HepG2 (cell line): Measurements from ENCODE around the gene NDUFAF3. TPM values are rescaled to one million over a fixed set of nuclear protein-coding genes. Genes with fewer than 3 reads are reported as not detected.

Source experiments
- CERS6 ChIP-seq: sonication (generic); formaldehyde crosslinking; IDR thresholded peaks from 2 replicates; pipeline ENCODE4 v1.5.0; 2020; ENCODE audit warnings: missing genetic modification reagents
- DPF2 ChIP-seq: sonication (generic); formaldehyde crosslinking; IDR thresholded peaks from 2 replicates; pipeline ENCODE4 v1.4.0; 2020; ENCODE audit warnings: mild to moderate bottlenecking, low read depth, missing genetic modification reagents, borderline replicate concordance
- KLF9 ChIP-seq: IDR thresholded peaks from 2 replicates; pipeline ENCODE4 v1.6.1; 2016; ENCODE audit warnings: low read depth
- MEIS2 ChIP-seq: sonication (generic); formaldehyde crosslinking; IDR thresholded peaks from 2 replicates; pipeline ENCODE4 v1.9.0; 2021; ENCODE audit warnings: mild to moderate bottlenecking, missing genetic modification reagents
- MYC ChIP-seq: sonication (generic); formaldehyde crosslinking; IDR thresholded peaks from 2 replicates; pipeline ENCODE4 v1.9.0; 2021; ENCODE audit warnings: missing genetic modification reagents, borderline replicate concordance
- NCOA1 ChIP-seq: sonication (generic); formaldehyde crosslinking; IDR thresholded peaks from 2 replicates; pipeline ENCODE4 v1.9.0; 2021; ENCODE audit warnings: missing genetic modification reagents
- PAWR ChIP-seq: sonication (generic); formaldehyde crosslinking; IDR thresholded peaks from 2 replicates; pipeline ENCODE4 v1.4.0; 2020; ENCODE audit warnings: missing genetic modification reagents, mild to moderate bottlenecking, borderline replicate concordance
- SP2 ChIP-seq: sonication (generic); formaldehyde crosslinking; IDR thresholded peaks from 2 replicates; pipeline ENCODE4 v1.5.1; 2020; ENCODE audit warnings: mild to moderate bottlenecking, missing genetic modification reagents
- TBX2 ChIP-seq: sonication (generic); formaldehyde crosslinking; IDR thresholded peaks from 2 replicates; pipeline ENCODE4 v1.5.0; 2020; ENCODE audit warnings: missing genetic modification reagents, mild to moderate bottlenecking, borderline replicate concordance
- ZFP36L1 ChIP-seq: sonication (generic); formaldehyde crosslinking; IDR thresholded peaks from 2 replicates; pipeline ENCODE4 v1.8.0; 2022; ENCODE audit warnings: mild to moderate bottlenecking, missing genetic modification reagents, moderate library complexity
- ZMYM4 ChIP-seq: sonication (generic); formaldehyde crosslinking; IDR thresholded peaks from 2 replicates; pipeline ENCODE4 v1.8.1; 2023; ENCODE audit warnings: mild to moderate bottlenecking, missing genetic modification reagents
- ZNF362 ChIP-seq: sonication (generic); formaldehyde crosslinking; IDR thresholded peaks from 2 replicates; pipeline ENCODE4 v1.4.0; 2020; ENCODE audit warnings: missing genetic modification reagents, mild to moderate bottlenecking, borderline replicate concordance
- ZNF644 ChIP-seq: IDR thresholded peaks from 2 replicates; pipeline ENCODE4 v1.6.1; 2016; ENCODE audit warnings: low read depth
- ZNF704 ChIP-seq: sonication (generic); formaldehyde crosslinking; IDR thresholded peaks from 2 replicates; pipeline ENCODE4 v1.8.1; 2023; ENCODE audit warnings: mild to moderate bottlenecking, inconsistent platforms, moderate library complexity, missing genetic modification reagents, borderline replicate concordance
- polyA plus RNA-seq, 8 experiments: library from polyadenylated mRNA; depleted of rRNA in 3 of 8; stranded (reverse) in 7 of 8; unstranded in 1 of 8; fragments of >200 nt; fragmentation: Illumina TruSeq in 4 of 8; extraction: Trizol in 4 of 8; gene quantifications; 2 replicates each; pipeline versions ENCODE4 v1.2.1 to v1.2.3, GENCODE V29; 2011 to 2016; ENCODE audit warnings: low read depth in 4 of 8, missing spikeins in 1 of 8, mixed read lengths in 1 of 8; ENCODE audit not compliant: insufficient read depth in 1 of 8
- total RNA-seq, 5 experiments: library from RNA; depleted of rRNA; stranded (reverse); fragments of >200 nt; fragmentation: Illumina TruSeq; extraction: Trizol; gene quantifications; 2 replicates each; pipeline ENCODE4 v1.2.3, GENCODE V29; 2016; ENCODE audit warnings: low read depth in 1 of 5
- TF ChIP-seq, protein P1 (sequence below): sonication (generic); formaldehyde crosslinking; IDR thresholded peaks from 2 replicates; pipeline ENCODE4 v1.4.0; 2020; ENCODE audit warnings: missing genetic modification reagents, borderline replicate concordance
- TF ChIP-seq, protein P2 (sequence below), 2 experiments: IDR thresholded peaks; 2 replicates each; pipeline ENCODE4 v1.6.1; 2011 to 2012; ENCODE audit warnings: low read length in 2 of 2, borderline replicate concordance in 1 of 2, low read depth in 1 of 2, mild to moderate bottlenecking in 1 of 2, moderate library complexity in 1 of 2

The NDUFAF3 gene
- total and polyA plus RNA-seq, 2 of the 13 experiments (the other 11 are each of a cell fraction or from before 2014, with no cell fraction given), result 39.0 to 50.0 TPM

- TF ChIP-seq CERS6 (CRISPR knock-in tag) (0 out of 2 replicates have a peak, but pooled peaks have one; percentile 58), DPF2 (CRISPR knock-in tag) (peak; percentile 39; the same call in 1 of the 2 replicates), ZNF704 (CRISPR knock-in tag) (peak; percentile 92), KLF9 (CRISPR knock-in tag) (no peak), ZMYM4 (CRISPR knock-in tag) (peak; percentile 57; the same call in 1 of the 2 replicates), MEIS2 (peak; percentile 64; the same call in 1 of the 2 replicates), MYC (CRISPR knock-in tag) (peak; percentile 53; the same call in 1 of the 2 replicates), PAWR (CRISPR knock-in tag) (0 out of 2 replicates have a peak, but pooled peaks have one; percentile 30), TBX2 (CRISPR knock-in tag) (peak; percentile 87), NCOA1 (peak; percentile 72; the same call in 1 of the 2 replicates), ZNF644 (no peak), ZNF362 (CRISPR knock-in tag) (peak; percentile 98), ZFP36L1 (CRISPR knock-in tag) (0 out of 2 replicates have a peak, but pooled peaks have one; percentile 64), SP2 (CRISPR knock-in tag) (peak; percentile 71)
- TF ChIP-seq, protein P1, sequence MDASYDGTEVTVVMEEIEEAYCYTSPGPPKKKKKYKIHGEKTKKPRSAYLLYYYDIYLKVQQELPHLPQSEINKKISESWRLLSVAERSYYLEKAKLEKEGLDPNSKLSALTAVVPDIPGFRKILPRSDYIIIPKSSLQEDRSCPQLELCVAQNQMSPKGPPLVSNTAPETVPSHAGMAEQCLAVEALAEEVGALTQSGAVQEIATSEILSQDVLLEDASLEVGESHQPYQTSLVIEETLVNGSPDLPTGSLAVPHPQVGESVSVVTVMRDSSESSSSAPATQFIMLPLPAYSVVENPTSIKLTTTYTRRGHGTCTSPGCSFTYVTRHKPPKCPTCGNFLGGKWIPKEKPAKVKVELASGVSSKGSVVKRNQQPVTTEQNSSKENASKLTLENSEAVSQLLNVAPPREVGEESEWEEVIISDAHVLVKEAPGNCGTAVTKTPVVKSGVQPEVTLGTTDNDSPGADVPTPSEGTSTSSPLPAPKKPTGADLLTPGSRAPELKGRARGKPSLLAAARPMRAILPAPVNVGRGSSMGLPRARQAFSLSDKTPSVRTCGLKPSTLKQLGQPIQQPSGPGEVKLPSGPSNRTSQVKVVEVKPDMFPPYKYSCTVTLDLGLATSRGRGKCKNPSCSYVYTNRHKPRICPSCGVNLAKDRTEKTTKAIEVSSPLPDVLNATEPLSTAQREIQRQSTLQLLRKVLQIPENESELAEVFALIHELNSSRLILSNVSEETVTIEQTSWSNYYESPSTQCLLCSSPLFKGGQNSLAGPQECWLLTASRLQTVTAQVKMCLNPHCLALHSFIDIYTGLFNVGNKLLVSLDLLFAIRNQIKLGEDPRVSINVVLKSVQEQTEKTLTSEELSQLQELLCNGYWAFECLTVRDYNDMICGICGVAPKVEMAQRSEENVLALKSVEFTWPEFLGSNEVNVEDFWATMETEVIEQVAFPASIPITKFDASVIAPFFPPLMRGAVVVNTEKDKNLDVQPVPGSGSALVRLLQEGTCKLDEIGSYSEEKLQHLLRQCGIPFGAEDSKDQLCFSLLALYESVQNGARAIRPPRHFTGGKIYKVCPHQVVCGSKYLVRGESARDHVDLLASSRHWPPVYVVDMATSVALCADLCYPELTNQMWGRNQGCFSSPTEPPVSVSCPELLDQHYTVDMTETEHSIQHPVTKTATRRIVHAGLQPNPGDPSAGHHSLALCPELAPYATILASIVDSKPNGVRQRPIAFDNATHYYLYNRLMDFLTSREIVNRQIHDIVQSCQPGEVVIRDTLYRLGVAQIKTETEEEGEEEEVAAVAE (CRISPR knock-in tag), result 0 out of 2 replicates have a peak, but pooled peaks have one; percentile 48
- TF ChIP-seq, protein P2, sequence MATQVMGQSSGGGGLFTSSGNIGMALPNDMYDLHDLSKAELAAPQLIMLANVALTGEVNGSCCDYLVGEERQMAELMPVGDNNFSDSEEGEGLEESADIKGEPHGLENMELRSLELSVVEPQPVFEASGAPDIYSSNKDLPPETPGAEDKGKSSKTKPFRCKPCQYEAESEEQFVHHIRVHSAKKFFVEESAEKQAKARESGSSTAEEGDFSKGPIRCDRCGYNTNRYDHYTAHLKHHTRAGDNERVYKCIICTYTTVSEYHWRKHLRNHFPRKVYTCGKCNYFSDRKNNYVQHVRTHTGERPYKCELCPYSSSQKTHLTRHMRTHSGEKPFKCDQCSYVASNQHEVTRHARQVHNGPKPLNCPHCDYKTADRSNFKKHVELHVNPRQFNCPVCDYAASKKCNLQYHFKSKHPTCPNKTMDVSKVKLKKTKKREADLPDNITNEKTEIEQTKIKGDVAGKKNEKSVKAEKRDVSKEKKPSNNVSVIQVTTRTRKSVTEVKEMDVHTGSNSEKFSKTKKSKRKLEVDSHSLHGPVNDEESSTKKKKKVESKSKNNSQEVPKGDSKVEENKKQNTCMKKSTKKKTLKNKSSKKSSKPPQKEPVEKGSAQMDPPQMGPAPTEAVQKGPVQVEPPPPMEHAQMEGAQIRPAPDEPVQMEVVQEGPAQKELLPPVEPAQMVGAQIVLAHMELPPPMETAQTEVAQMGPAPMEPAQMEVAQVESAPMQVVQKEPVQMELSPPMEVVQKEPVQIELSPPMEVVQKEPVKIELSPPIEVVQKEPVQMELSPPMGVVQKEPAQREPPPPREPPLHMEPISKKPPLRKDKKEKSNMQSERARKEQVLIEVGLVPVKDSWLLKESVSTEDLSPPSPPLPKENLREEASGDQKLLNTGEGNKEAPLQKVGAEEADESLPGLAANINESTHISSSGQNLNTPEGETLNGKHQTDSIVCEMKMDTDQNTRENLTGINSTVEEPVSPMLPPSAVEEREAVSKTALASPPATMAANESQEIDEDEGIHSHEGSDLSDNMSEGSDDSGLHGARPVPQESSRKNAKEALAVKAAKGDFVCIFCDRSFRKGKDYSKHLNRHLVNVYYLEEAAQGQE (IDR thresholded peaks at IDR 0.05; ENCODE audit: borderline replicate concordance in 1 of 2, low read depth in 1 of 2, low read length in 2 of 2), result no peak
These were observed 3.8 kb upstream of the NDUFAF3 start, which contains the start of gene DALRD3 (continued) for GRCh38 chr3:49017971-49018706.
